GM12878 (cell line): Measurements from ENCODE around the gene LRP1B. TPM values are rescaled to one million over a fixed set of nuclear protein-coding genes. Genes with fewer than 3 reads are reported as not detected.

Source experiments
- ATAC-seq: fragments of 200-7000 bp; cut with Tn5 transposase; 3 replicates; pipeline ENCODE4 v1.9.1; 2020; ENCODE audit warnings: mild to moderate bottlenecking, moderate library complexity
- BruUV-seq: library from RNA; stranded (reverse); fragments of 400-500 nt; replicated peaks from 2 replicates; lab custom pipeline; 2021; lab: Mats Ljungman, UMichigan
- CTCF ChIA-PET: fragments of 300-600 bp; sonication (Branson Sonifier 250); formaldehyde crosslinking; extraction: SDS; loops from one replicate; lab custom pipeline; 2021; ENCODE audit warnings: inconsistent platforms; lab: Yijun Ruan, JAX
- POLR2A ChIA-PET: fragments of 350-600 bp; formaldehyde crosslinking; extraction: SDS; loops from one replicate; lab custom pipeline; 2021; ENCODE audit warnings: inconsistent platforms; lab: Charles Lee
- RAD21 ChIA-PET: fragments of 300-600 bp; sonication (Branson Sonifier 250); formaldehyde crosslinking; loops from one replicate; lab custom pipeline; 2023; ENCODE audit warnings: antibody characterized with exemption; ENCODE audit not compliant: unreplicated experiment; lab: Charles Lee
- SMC1A ChIA-PET: fragments of 300-600 bp; sonication (Branson Sonifier 250); formaldehyde crosslinking; loops from one replicate; lab custom pipeline; 2023; ENCODE audit not compliant: unreplicated experiment, uncharacterized antibody; lab: Charles Lee
- DNase-seq: peaks from one replicate; pipeline ENCODE4 v3.0.0-alpha.2; 2011; ENCODE audit warnings: low read depth, low spot score
- FAIRE-seq: peaks from 3 replicates; lab custom pipeline; 2011; peaks lifted over from hg19 to GRCh38; lab: Jason Lieb, UNC
- H2AFZ ChIP-seq: 2 replicates; pipeline ENCODE4 v1.6.0; 2011; ENCODE audit warnings: low read depth, low read length, control low read depth; ENCODE audit not compliant: control insufficient read depth
- H3K27ac ChIP-seq: 2 replicates; pipeline ENCODE4 v1.5.1; 2011; ENCODE audit warnings: control low read depth; ENCODE audit not compliant: control insufficient read depth, insufficient read depth
- H3K27me3 ChIP-seq, 2 experiments: replicated peaks in 1 of 2; 2 replicates each; pipeline versions ENCODE4 v1.6.0 to v1.6.1; 2011; ENCODE audit warnings: low read length in 1 of 2; ENCODE audit not compliant: control insufficient read depth in 2 of 2, insufficient read depth in 2 of 2
- H3K36me3 ChIP-seq, 2 experiments: 2 replicates each; pipeline ENCODE4 v1.5.1; 2011; ENCODE audit warnings: low read length in 1 of 2; ENCODE audit not compliant: control insufficient read depth in 2 of 2, insufficient read depth in 2 of 2
- H3K4me1 ChIP-seq: 2 replicates; pipeline ENCODE4 v1.6.1; 2011; ENCODE audit warnings: mild to moderate bottlenecking, low read length, moderate library complexity, mixed read lengths; ENCODE audit not compliant: control insufficient read depth, insufficient read depth
- H3K4me2 ChIP-seq: 2 replicates; pipeline ENCODE4 v1.6.0; 2011; ENCODE audit warnings: control low read depth; ENCODE audit not compliant: control insufficient read depth, insufficient read depth
- H3K4me3 ChIP-seq: fragments of 200-600 bp; sonication (generic); 2 replicates; pipeline ENCODE4 v1.5.1; 2016
- H3K79me2 ChIP-seq: 2 replicates; pipeline ENCODE4 v1.6.0; 2011; ENCODE audit warnings: low read length; ENCODE audit not compliant: control insufficient read depth, insufficient read depth
- H3K9ac ChIP-seq: 2 replicates; pipeline ENCODE4 v1.8.0; 2011; ENCODE audit warnings: low read length, control low read depth, mixed read lengths; ENCODE audit not compliant: control insufficient read depth, insufficient read depth
- H3K9me3 ChIP-seq: replicated peaks from 3 replicates; pipeline ENCODE4 v1.5.1; 2011; ENCODE audit warnings: mild to moderate bottlenecking, low read length; ENCODE audit not compliant: control insufficient read depth, insufficient read depth
- H4K20me1 ChIP-seq: 2 replicates; pipeline ENCODE4 v1.6.0; 2011; ENCODE audit not compliant: control insufficient read depth, insufficient read depth
- CBX3 ChIP-seq: fragments of 200-600 bp; sonication (generic); IDR thresholded peaks from 2 replicates; pipeline ENCODE4 v1.6.1; 2016; ENCODE audit warnings: low read depth, borderline replicate concordance
- CHD1 ChIP-seq: IDR thresholded peaks from 2 replicates; pipeline ENCODE4 v1.6.1; 2012; ENCODE audit warnings: low read depth, low read length, improper control_type of control experiment
- CHD2 ChIP-seq: IDR thresholded peaks from 2 replicates; pipeline ENCODE4 v1.6.1; 2011; ENCODE audit warnings: low read depth, low read length, improper control_type of control experiment, borderline replicate concordance
- ESRRA ChIP-seq: IDR thresholded peaks from 2 replicates; pipeline ENCODE4 v1.6.1; 2012; ENCODE audit warnings: mild to moderate bottlenecking, low read length, improper control_type of control experiment
- HDAC2 ChIP-seq: fragments of 200-600 bp; sonication (generic); IDR thresholded peaks from 2 replicates; pipeline ENCODE4 v1.6.1; 2017
- LARP7 ChIP-seq: fragments of 450-650 bp; IDR thresholded peaks from 2 replicates; pipeline ENCODE4 v1.6.1; 2017; ENCODE audit warnings: mild to moderate bottlenecking
- NR2C2 ChIP-seq: IDR thresholded peaks from 2 replicates; pipeline ENCODE4 v1.6.1; 2011; ENCODE audit warnings: borderline replicate concordance, low read depth; ENCODE audit not compliant: control insufficient read depth, insufficient read length
- SMAD5 ChIP-seq: IDR thresholded peaks from 2 replicates; pipeline ENCODE4 v1.6.1; 2016; ENCODE audit warnings: antibody characterized with exemption, low read depth
- SMARCA5 ChIP-seq: fragments of 450-650 bp; IDR thresholded peaks from 2 replicates; pipeline ENCODE4 v1.6.1; 2017; ENCODE audit warnings: mild to moderate bottlenecking
- SUPT20H ChIP-seq: IDR thresholded peaks from 2 replicates; pipeline ENCODE4 v1.6.1; 2011; ENCODE audit warnings: low read depth, mild to moderate bottlenecking, low read length, moderate library complexity, borderline replicate concordance; ENCODE audit not compliant: control insufficient read depth
- ZNF217 ChIP-seq: fragments of 450-650 bp; IDR thresholded peaks from 2 replicates; pipeline ENCODE4 v1.6.1; 2017; ENCODE audit warnings: antibody characterized with exemption, mild to moderate bottlenecking
- ZNF622 ChIP-seq: fragments of 450-650 bp; IDR thresholded peaks from 2 replicates; pipeline ENCODE4 v1.6.1; 2017; ENCODE audit warnings: mild to moderate bottlenecking, inconsistent platforms
- WGBS: methylation state at CpG from one replicate; pipeline ENCODE4 v1.1.6; 2016; ENCODE audit warnings: low lambda C conversion rate; ENCODE audit not compliant: insufficient replicate concordance, insufficient coverage; ENCODE audit errors: missing lambda C conversion rate; 5-methylcytosine and 5-hydroxymethylcytosine counted together
- in situ Hi-C: fragments of 300-500 bp; cut with MboI; formaldehyde crosslinking; loops from 9 replicates; pipeline ENCODE4 v1.14.3; 2018; ENCODE audit warnings: mixed read lengths
- intact Hi-C: fragments of 100-400 bp; cut with micrococcal nuclease; formaldehyde crosslinking; loops from one replicate; pipeline ENCODE4 v1.14.2; 2022; ENCODE audit not compliant: unreplicated experiment
- polyA plus RNA-seq, 11 experiments: library from polyadenylated mRNA; depleted of rRNA in 4 of 11; unstranded in 6 of 11; stranded (reverse) in 5 of 11; fragments of >200 nt; fragmentation: Nextera tagmentation in 4 of 11; fragmentation: Illumina TruSeq in 1 of 11; extraction: Ambion mirVana in 4 of 11; extraction: Trizol in 1 of 11; gene quantifications; 1 replicate in 1 of 11; 2 replicates in 10 of 11; pipeline versions ENCODE4 v1.2.1 to v1.2.3, GENCODE V29; 2011 to 2016; ENCODE audit warnings: inconsistent platforms in 2 of 11, missing spikeins in 2 of 11, low read depth in 1 of 11
- total RNA-seq, 4 experiments: library from RNA; depleted of rRNA in 3 of 4; stranded (reverse); fragments of >200 nt in 3 of 4; fragmentation: Illumina TruSeq in 1 of 4; extraction: Trizol in 1 of 4; gene quantifications; 2 replicates each; pipeline versions ENCODE4 v1.2.1 to v1.2.3, GENCODE V29; 2013 to 2021
- TF ChIP-seq, protein P1 (sequence below): fragments of 450-650 bp; formaldehyde crosslinking; IDR thresholded peaks from 2 replicates; pipeline ENCODE4 v1.4.0; 2020; ENCODE audit warnings: mild to moderate bottlenecking, moderate library complexity
- TF ChIP-seq, protein P2 (sequence below): fragments of 450-650 bp; IDR thresholded peaks from 2 replicates; pipeline ENCODE4 v1.6.1; 2017; ENCODE audit warnings: low read depth, mild to moderate bottlenecking, moderate library complexity
- TF ChIP-seq, protein P3 (sequence below): fragments of 150-350 bp; IDR thresholded peaks from 2 replicates; pipeline ENCODE4 v1.6.1; 2016; ENCODE audit warnings: low read depth, low read length

The LRP1B gene
- total and polyA plus RNA-seq, 10 of the 15 experiments (the other 5 are each of a cell fraction or from before 2014, with no cell fraction given), result under 0.01 to 0.06 (median 0.03) TPM; not detected in 5

DNA sequence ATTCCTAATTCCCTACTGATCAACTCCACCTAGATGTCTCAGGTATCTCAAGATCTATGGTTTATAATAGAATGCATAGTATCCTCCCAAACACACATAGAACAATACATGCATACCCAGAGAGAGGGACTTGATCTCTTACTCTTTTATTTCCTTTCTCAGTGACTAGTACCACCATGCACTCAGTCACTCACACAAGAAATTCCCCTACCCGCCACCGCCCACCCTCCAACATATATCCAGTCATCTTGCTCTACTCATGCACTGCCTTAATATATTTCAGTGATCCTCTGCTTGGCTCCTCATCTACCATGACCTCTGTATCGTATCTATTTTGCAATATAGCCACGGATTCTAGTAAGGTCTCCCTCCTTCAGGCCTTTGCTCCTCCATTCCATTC lies 996.9 kb downstream of the LRP1B start (continued):
- TF ChIP-seq HDAC2 (no peak), ZNF622 (no peak), SMARCA5 (no peak), CBX3 (no peak)

DNA sequence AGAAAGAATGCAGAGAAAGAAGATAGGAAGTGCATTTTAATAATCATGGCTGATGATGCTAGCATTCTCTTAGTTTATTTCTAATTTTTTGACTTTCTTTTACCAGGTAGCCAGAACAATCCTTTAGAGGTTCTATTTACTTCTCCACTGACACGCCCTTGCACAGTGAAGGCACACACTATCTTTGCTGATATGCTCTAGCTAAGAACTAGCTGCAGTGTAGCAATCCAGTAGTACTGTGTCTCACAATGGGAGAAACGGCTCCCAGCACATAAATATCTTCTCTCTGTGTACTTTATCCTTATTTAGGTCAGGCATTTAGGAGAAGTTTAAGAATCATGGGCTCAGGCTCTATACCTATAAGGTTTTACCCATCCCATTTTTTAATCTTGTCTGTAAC lies 1005.4 kb downstream of the LRP1B start:
- Histone ChIP-seq H3K36me3 (no peaks in the 10 kb centered on the region), H3K9ac (no peak overlapping the region), H3K27ac (no peak overlapping the region), H3K79me2 (no peaks in the 10 kb centered on the region), H3K4me2 (no peak overlapping the region), H4K20me1 (no peaks in the 10 kb centered on the region), H3K4me3 (no peak overlapping the region), H3K4me1 (no peaks in the 10 kb centered on the region), H3K27me3 (no peaks in the 10 kb centered on the region), H2AFZ (no peak overlapping the region), H3K9me3 (no peaks in the 10 kb centered on the region)
- 0% methylated on average over 2 of the region's 2 CpGs for WGBS
- BruUV-seq, result no TSS peak
- FAIRE-seq (no peak), DNase-seq (no peak), ATAC-seq (no peak)
- intact Hi-C loops, result no loop called here
- ChIA-PET SMC1A (no interaction called here), POLR2A (no interaction called here), RAD21 (no interaction called here), CTCF (no interaction called here)
- in situ Hi-C loops, result no loop called here
- TF ChIP-seq CHD2 (no peak), LARP7 (no peak), ZNF217 (no peak), SMAD5 (no peak), ESRRA (no peak), CHD1 (no peak), SUPT20H (no peak), NR2C2 (no peak)
- TF ChIP-seq, protein P1, sequence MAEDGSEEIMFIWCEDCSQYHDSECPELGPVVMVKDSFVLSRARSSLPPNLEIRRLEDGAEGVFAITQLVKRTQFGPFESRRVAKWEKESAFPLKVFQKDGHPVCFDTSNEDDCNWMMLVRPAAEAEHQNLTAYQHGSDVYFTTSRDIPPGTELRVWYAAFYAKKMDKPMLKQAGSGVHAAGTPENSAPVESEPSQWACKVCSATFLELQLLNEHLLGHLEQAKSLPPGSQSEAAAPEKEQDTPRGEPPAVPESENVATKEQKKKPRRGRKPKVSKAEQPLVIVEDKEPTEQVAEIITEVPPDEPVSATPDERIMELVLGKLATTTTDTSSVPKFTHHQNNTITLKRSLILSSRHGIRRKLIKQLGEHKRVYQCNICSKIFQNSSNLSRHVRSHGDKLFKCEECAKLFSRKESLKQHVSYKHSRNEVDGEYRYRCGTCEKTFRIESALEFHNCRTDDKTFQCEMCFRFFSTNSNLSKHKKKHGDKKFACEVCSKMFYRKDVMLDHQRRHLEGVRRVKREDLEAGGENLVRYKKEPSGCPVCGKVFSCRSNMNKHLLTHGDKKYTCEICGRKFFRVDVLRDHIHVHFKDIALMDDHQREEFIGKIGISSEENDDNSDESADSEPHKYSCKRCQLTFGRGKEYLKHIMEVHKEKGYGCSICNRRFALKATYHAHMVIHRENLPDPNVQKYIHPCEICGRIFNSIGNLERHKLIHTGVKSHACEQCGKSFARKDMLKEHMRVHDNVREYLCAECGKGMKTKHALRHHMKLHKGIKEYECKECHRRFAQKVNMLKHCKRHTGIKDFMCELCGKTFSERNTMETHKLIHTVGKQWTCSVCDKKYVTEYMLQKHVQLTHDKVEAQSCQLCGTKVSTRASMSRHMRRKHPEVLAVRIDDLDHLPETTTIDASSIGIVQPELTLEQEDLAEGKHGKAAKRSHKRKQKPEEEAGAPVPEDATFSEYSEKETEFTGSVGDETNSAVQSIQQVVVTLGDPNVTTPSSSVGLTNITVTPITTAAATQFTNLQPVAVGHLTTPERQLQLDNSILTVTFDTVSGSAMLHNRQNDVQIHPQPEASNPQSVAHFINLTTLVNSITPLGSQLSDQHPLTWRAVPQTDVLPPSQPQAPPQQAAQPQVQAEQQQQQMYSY (CRISPR knock-in tag), result no peak
- TF ChIP-seq, protein P2, sequence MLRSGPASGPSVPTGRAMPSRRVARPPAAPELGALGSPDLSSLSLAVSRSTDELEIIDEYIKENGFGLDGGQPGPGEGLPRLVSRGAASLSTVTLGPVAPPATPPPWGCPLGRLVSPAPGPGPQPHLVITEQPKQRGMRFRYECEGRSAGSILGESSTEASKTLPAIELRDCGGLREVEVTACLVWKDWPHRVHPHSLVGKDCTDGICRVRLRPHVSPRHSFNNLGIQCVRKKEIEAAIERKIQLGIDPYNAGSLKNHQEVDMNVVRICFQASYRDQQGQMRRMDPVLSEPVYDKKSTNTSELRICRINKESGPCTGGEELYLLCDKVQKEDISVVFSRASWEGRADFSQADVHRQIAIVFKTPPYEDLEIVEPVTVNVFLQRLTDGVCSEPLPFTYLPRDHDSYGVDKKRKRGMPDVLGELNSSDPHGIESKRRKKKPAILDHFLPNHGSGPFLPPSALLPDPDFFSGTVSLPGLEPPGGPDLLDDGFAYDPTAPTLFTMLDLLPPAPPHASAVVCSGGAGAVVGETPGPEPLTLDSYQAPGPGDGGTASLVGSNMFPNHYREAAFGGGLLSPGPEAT, result no peak
- TF ChIP-seq, protein P3, sequence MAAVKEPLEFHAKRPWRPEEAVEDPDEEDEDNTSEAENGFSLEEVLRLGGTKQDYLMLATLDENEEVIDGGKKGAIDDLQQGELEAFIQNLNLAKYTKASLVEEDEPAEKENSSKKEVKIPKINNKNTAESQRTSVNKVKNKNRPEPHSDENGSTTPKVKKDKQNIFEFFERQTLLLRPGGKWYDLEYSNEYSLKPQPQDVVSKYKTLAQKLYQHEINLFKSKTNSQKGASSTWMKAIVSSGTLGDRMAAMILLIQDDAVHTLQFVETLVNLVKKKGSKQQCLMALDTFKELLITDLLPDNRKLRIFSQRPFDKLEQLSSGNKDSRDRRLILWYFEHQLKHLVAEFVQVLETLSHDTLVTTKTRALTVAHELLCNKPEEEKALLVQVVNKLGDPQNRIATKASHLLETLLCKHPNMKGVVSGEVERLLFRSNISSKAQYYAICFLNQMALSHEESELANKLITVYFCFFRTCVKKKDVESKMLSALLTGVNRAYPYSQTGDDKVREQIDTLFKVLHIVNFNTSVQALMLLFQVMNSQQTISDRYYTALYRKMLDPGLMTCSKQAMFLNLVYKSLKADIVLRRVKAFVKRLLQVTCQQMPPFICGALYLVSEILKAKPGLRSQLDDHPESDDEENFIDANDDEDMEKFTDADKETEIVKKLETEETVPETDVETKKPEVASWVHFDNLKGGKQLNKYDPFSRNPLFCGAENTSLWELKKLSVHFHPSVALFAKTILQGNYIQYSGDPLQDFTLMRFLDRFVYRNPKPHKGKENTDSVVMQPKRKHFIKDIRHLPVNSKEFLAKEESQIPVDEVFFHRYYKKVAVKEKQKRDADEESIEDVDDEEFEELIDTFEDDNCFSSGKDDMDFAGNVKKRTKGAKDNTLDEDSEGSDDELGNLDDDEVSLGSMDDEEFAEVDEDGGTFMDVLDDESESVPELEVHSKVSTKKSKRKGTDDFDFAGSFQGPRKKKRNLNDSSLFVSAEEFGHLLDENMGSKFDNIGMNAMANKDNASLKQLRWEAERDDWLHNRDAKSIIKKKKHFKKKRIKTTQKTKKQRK, result no peak
